K562 (cell line): Measurements from ENCODE around the gene RBMX. TPM values are rescaled to one million over a fixed set of nuclear protein-coding genes. Genes with fewer than 3 reads are reported as not detected.

ENCODE experiments used
- CBX5 ChIP-seq: IDR thresholded peaks from 2 replicates; pipeline ENCODE4 v1.6.1; 2014; ENCODE audit warnings: low read depth, borderline replicate concordance
- FOXO4 ChIP-seq: fragments of 450-650 bp; formaldehyde crosslinking; IDR thresholded peaks from 2 replicates; pipeline ENCODE4 v1.4.0; 2020; ENCODE audit warnings: mild to moderate bottlenecking, moderate library complexity
- MBD2 ChIP-seq: sonication (generic); IDR thresholded peaks from 2 replicates; pipeline ENCODE4 v1.6.1; 2016; ENCODE audit warnings: low read depth, borderline replicate concordance
- MCM2 ChIP-seq: fragments of 450-650 bp; IDR thresholded peaks from 2 replicates; pipeline ENCODE4 v1.6.1; 2017; ENCODE audit warnings: low read depth, mild to moderate bottlenecking
- MCM5 ChIP-seq: fragments of 450-650 bp; IDR thresholded peaks from 2 replicates; pipeline ENCODE4 v1.6.1; 2016; ENCODE audit warnings: low read depth
- MIER1 ChIP-seq: fragments of 450-650 bp; IDR thresholded peaks from 2 replicates; pipeline ENCODE4 v1.6.1; 2016; ENCODE audit warnings: antibody characterized with exemption, mild to moderate bottlenecking, low read depth
- THRAP3 ChIP-seq: fragments of 450-650 bp; IDR thresholded peaks from 2 replicates; pipeline ENCODE4 v1.6.1; 2016; ENCODE audit warnings: mild to moderate bottlenecking, inconsistent platforms, borderline replicate concordance
- TRIM24 ChIP-seq, 2 experiments: fragments of 450-650 bp; IDR thresholded peaks; 2 replicates each; pipeline ENCODE4 v1.6.1; 2016
- ZBTB17 ChIP-seq: fragments of 450-650 bp; formaldehyde crosslinking; IDR thresholded peaks from 2 replicates; pipeline ENCODE4 v1.4.0; 2020; ENCODE audit warnings: mild to moderate bottlenecking
- ZNF274 ChIP-seq: IDR thresholded peaks from 2 replicates; pipeline ENCODE4 v1.6.1; 2011; ENCODE audit warnings: low read depth, mild to moderate bottlenecking, low read length, moderate library complexity, borderline replicate concordance
- ZNF445 ChIP-seq: fragments of 250-450 bp; sonication (Bioruptor Pico); IDR thresholded peaks from 2 replicates; pipeline ENCODE4 v1.4.0; 2020; ENCODE audit warnings: low read depth, mild to moderate bottlenecking, moderate library complexity
- polyA plus RNA-seq, 8 experiments: library from polyadenylated mRNA; depleted of rRNA in 4 of 8; stranded (reverse) in 5 of 8; unstranded in 3 of 8; fragments of >200 nt; fragmentation: Nextera tagmentation in 2 of 8; fragmentation: Illumina TruSeq in 1 of 8; extraction: Ambion mirVana in 2 of 8; extraction: Trizol in 1 of 8; gene quantifications; 2 replicates each; pipeline versions ENCODE4 v1.2.1 to v1.2.3, GENCODE V29; 2011 to 2014; ENCODE audit warnings: inconsistent platforms in 1 of 8, missing spikeins in 1 of 8
- total RNA-seq, 7 experiments: library from RNA; depleted of rRNA in 6 of 7; stranded (reverse); fragments of >200 nt in 6 of 7; fragmentation: Illumina TruSeq in 2 of 7; extraction: Trizol in 2 of 7; gene quantifications; 2 replicates each; pipeline versions ENCODE4 v1.2.1 to v1.2.3, GENCODE V29; 2011 to 2021; ENCODE audit warnings: low replicate concordance in 1 of 7
- TF ChIP-seq, protein P1 (sequence below), 3 experiments: fragments of 200-800 bp in 1 of 3; sonication (Bioruptor generic) in 1 of 3; sonication (generic) in 1 of 3; formaldehyde crosslinking in 1 of 3; IDR thresholded peaks; 2 replicates each; pipeline versions ENCODE4 v1.6.1 to v1.8.0; 2016 to 2022; ENCODE audit warnings: mild to moderate bottlenecking in 2 of 3, missing compliant biosample characterization in 2 of 3, missing genetic modification characterization in 2 of 3, missing genetic modification reagents in 1 of 3
- TF ChIP-seq, protein P2 (sequence below): fragments of 250-450 bp; sonication (Bioruptor Pico); IDR thresholded peaks from 2 replicates; pipeline ENCODE4 v1.5.0; 2022; ENCODE audit warnings: mild to moderate bottlenecking

The RBMX gene
- total and polyA plus RNA-seq, 9 of the 15 experiments (the other 6 are each of a cell fraction or from before 2014, with no cell fraction given), result 405 to 671 (median 540) TPM

DNA sequence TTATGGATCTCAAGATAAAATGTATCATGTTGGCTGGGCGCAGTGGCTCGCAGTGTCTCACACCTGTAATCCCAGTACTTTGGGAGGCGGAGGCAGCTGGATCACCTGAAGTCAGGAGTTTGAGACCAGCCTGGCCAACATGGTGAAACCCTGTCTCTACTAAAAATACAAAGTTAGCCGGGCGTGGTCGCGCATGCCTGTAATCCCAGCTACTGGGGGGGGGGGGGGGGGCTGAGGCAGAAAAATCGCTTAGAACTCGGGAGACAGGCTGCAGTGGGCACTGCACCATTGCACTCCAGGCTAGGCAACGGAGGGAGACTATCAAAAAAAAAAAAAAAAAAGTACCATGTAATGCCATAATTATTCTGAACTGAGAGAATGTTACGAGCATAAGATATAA is 2.1 kb downstream of the RBMX start (continued):
- no peak for TF ChIP-seq MCM2
- no peak for TF ChIP-seq FOXO4 (CRISPR knock-in tag)
- TF ChIP-seq, protein P1, sequence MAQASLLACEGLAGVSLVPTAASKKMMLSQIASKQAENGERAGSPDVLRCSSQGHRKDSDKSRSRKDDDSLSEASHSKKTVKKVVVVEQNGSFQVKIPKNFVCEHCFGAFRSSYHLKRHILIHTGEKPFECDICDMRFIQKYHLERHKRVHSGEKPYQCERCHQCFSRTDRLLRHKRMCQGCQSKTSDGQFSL (CRISPR knock-in tag; IDR thresholded peaks at IDR 0.05), result peak; percentile 70
- TF ChIP-seq, protein P1 (tag; IDR thresholded peaks at IDR 0.05), result peak in 1 of 2 experiments; percentile 74; a peak in 2 of 4 replicates
- TF ChIP-seq MBD2, result no peak
- TF ChIP-seq MCM5, result no peak
- TF ChIP-seq ZNF274, result no peak
- no peak for TF ChIP-seq ZNF445 (CRISPR knock-in tag)
- no peak for TF ChIP-seq CBX5
- TF ChIP-seq, protein P2, sequence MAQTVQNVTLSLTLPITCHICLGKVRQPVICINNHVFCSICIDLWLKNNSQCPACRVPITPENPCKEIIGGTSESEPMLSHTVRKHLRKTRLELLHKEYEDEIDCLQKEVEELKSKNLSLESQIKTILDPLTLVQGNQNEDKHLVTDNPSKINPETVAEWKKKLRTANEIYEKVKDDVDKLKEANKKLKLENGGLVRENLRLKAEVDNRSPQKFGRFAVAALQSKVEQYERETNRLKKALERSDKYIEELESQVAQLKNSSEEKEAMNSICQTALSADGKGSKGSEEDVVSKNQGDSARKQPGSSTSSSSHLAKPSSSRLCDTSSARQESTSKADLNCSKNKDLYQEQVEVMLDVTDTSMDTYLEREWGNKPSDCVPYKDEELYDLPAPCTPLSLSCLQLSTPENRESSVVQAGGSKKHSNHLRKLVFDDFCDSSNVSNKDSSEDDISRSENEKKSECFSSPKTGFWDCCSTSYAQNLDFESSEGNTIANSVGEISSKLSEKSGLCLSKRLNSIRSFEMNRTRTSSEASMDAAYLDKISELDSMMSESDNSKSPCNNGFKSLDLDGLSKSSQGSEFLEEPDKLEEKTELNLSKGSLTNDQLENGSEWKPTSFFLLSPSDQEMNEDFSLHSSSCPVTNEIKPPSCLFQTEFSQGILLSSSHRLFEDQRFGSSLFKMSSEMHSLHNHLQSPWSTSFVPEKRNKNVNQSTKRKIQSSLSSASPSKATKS (CRISPR knock-in tag), result no peak
- TF ChIP-seq ZBTB17, result no peak
- TF ChIP-seq MIER1, result no peak
- TF ChIP-seq TRIM24 (IDR thresholded peaks at IDR 0.05), result no peak
- TF ChIP-seq THRAP3, result no peak
